Body of pancreas (tissue), 4 donors: ENCODE data around the gene MAML2. TPM values are rescaled to one million over a fixed set of nuclear protein-coding genes. Genes with fewer than 3 reads are reported as not detected.

Experiments used
- ATAC-seq: fragments of 150-250 bp; one replicate; pipeline ENCODE4 v1.9.1; 2016
- DNase-seq, 4 donors: peaks; one replicate each; pipeline ENCODE4 v3.0.0-alpha.2; 2019
- H3K27ac ChIP-seq, 4 donors: fragments of 200-600 bp; sonication (generic); 1 replicate in 3 of 4; 2 replicates in 1 of 4; pipeline versions ENCODE4 v1.5.1 to v1.6.1; 2016 to 2019; ENCODE audit warnings: mild to moderate bottlenecking in 1 of 4, mixed read lengths in 1 of 4, moderate library complexity in 1 of 4
- H3K27me3 ChIP-seq, 2 donors: fragments of 200-600 bp; sonication (generic); one replicate each; pipeline ENCODE4 v1.6.0; 2016; ENCODE audit warnings: mild to moderate bottlenecking in 1 of 2
- H3K36me3 ChIP-seq, 2 donors: fragments of 200-600 bp; sonication (generic); replicated peaks in 1 of 2; 2 replicates each; pipeline ENCODE4 v1.5.1; 2016; ENCODE audit warnings: low read depth in 2 of 2; ENCODE audit not compliant: insufficient read depth in 1 of 2
- H3K4me1 ChIP-seq: fragments of 200-600 bp; sonication (generic); one replicate; pipeline ENCODE4 v1.6.0; 2016
- H3K4me3 ChIP-seq, 2 donors: fragments of 200-600 bp; sonication (generic); 1 replicate in 1 of 2; 2 replicates in 1 of 2; pipeline ENCODE4 v1.5.1; 2016 to 2019
- H3K9me3 ChIP-seq, 3 donors: fragments of 200-600 bp; sonication (generic); 1 replicate in 2 of 3; 2 replicates in 1 of 3; pipeline ENCODE4 v1.5.1; 2016
- POLR2A ChIP-seq, 3 donors: fragments of 450-650 bp; IDR thresholded peaks; one replicate each; pipeline ENCODE4 v1.6.1; 2016; ENCODE audit warnings: antibody characterized with exemption in 3 of 3, mild to moderate bottlenecking in 2 of 3
- WGBS, 2 donors: methylation state at CpG; one replicate each; pipeline ENCODE4 v1.1.5; 2017; 5-methylcytosine and 5-hydroxymethylcytosine counted together
- intact Hi-C: fragments of 100-400 bp; cut with DNase I; formaldehyde crosslinking; loops from one replicate; pipeline ENCODE4 v1.15.1; 2023
- total RNA-seq, 2 donors: library from RNA; depleted of rRNA; stranded (reverse); fragments of >200 nt; gene quantifications; one replicate each; pipeline ENCODE4 v1.1.0, GENCODE V29; 2016
- TF ChIP-seq, protein P1 (sequence below), 7 experiments: fragments of 450-650 bp in 4 of 7; fragments of 200-600 bp in 3 of 7; sonication (generic) in 3 of 7; IDR thresholded peaks; one replicate each; pipeline ENCODE4 v1.5.1; 2016 to 2019; ENCODE audit warnings: antibody characterized with exemption in 7 of 7

MAML2 gene
- total RNA-seq, 2 donors from 2014 or later: 7.9 to 9.9 TPM

DNA sequence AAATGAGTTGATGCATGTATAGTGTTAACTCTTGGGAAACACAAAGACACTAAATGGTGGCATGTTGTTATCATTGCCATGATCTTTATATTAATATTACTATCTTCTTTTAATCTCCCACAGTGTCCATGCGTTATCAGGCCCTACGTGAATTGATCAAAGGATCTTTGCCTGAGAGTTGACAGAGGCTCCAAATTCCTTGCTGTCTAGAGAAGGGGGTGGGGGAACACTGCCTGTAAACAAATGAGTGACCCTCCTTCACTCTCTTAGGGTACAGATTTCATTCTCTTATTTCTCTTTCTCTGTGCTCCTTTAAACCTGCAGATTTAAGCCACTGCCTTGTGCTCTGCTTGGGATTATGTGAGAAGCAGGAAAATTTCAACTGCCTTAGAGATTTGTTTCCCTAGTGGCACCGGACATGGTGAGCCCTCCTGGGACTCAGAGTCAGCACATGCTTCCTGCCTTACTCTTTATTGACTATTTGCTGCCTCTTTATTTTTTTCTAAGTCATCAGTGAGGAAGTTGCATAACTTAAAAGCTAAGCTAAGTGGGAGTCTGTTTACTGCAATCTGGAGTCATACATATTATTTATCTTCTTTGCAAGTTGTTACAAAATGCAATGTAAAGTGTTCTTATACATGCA is 122.9 kb downstream of the MAML2 start:
- no peak for DNase-seq
- WGBS, 2 donors: 16 to 21% methylated on average over 3 of the region's 3 CpGs
- Histone ChIP-seq H3K36me3 (no peaks in the 10 kb centered on the region), H3K4me3 (no peak overlapping the region), H3K9me3 (no peaks in the 10 kb centered on the region), H3K27me3 (no peaks in the 10 kb centered on the region), H3K27ac (peak overlapping the region in 1 of 4 donors; percentile 8), H3K4me1 (peaks cover 18% of the 10 kb centered on the region)
- no peak for ATAC-seq
- intact Hi-C loops: no loop called here
- TF ChIP-seq POLR2A (IDR thresholded peaks at IDR 0.05): no peak
- TF ChIP-seq, protein P1, sequence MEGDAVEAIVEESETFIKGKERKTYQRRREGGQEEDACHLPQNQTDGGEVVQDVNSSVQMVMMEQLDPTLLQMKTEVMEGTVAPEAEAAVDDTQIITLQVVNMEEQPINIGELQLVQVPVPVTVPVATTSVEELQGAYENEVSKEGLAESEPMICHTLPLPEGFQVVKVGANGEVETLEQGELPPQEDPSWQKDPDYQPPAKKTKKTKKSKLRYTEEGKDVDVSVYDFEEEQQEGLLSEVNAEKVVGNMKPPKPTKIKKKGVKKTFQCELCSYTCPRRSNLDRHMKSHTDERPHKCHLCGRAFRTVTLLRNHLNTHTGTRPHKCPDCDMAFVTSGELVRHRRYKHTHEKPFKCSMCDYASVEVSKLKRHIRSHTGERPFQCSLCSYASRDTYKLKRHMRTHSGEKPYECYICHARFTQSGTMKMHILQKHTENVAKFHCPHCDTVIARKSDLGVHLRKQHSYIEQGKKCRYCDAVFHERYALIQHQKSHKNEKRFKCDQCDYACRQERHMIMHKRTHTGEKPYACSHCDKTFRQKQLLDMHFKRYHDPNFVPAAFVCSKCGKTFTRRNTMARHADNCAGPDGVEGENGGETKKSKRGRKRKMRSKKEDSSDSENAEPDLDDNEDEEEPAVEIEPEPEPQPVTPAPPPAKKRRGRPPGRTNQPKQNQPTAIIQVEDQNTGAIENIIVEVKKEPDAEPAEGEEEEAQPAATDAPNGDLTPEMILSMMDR (IDR thresholded peaks at IDR 0.05): no peak

DNA sequence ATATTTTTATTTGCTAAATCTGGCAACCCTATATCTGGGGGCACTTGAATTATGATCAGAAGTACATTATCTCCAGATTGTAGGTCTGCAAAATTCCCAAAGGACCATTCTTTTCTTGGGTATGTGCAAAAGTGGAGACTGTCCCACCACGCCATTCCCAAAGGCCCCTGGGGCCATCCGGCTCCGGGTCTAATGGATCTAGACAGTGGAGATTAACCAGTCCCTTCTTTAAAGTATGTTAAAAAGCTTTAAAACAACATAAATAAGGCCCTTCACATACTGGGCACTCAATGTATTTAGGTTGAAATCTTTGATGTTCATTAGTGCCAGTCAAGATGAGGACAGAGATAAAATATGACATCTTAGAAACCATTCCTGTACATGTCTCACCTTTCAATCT is 124.1 kb downstream of the MAML2 start:
- Histone ChIP-seq H3K27me3 (no peaks in the 10 kb centered on the region), H3K4me3 (no peak overlapping the region), H3K36me3 (no peaks in the 10 kb centered on the region), H3K4me1 (peaks cover 18% of the 10 kb centered on the region), H3K9me3 (no peaks in the 10 kb centered on the region), H3K27ac (no peak overlapping the region)
- intact Hi-C loops: no loop called here
- no peak for TF ChIP-seq POLR2A (IDR thresholded peaks at IDR 0.05)
- TF ChIP-seq, protein P1 (IDR thresholded peaks at IDR 0.05): no peak
- ATAC-seq (no peak), DNase-seq (no peak)
- WGBS, 2 donors: 64 to 91% methylated on average over 3 of the region's 3 CpGs

DNA sequence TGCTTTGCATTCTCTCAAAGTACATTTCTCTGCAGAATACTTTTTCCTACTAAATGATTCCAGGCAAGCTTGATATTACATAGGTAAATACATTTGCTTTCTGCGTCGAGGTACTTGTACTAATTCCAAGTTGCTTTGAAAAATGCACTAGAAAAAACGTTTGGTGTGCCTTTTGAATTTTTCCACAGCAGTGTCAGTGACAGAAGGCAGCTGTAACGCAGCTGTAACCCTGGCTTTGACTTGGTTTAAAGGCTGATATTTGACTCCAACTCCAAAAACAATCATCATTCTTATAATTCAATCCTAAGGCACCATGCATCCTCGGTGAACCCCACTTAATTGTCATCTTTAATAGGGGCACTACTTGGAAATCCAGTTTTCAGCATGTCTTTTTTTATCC is 125.0 kb downstream of the MAML2 start:
- Histone ChIP-seq H3K36me3 (no peaks in the 10 kb centered on the region), H3K9me3 (no peaks in the 10 kb centered on the region), H3K4me1 (peaks cover 18% of the 10 kb centered on the region), H3K27me3 (no peaks in the 10 kb centered on the region), H3K27ac (no peak overlapping the region), H3K4me3 (no peak overlapping the region)
- TF ChIP-seq, protein P1 (IDR thresholded peaks at IDR 0.05): no peak
- TF ChIP-seq POLR2A (IDR thresholded peaks at IDR 0.05): no peak
- no peak for DNase-seq
- no peak for ATAC-seq
- 43 to 47% methylated on average over 5 of the region's 5 CpGs for whole genome bisulfite sequencing, 2 donors
- intact Hi-C loops: no loop called here

DNA sequence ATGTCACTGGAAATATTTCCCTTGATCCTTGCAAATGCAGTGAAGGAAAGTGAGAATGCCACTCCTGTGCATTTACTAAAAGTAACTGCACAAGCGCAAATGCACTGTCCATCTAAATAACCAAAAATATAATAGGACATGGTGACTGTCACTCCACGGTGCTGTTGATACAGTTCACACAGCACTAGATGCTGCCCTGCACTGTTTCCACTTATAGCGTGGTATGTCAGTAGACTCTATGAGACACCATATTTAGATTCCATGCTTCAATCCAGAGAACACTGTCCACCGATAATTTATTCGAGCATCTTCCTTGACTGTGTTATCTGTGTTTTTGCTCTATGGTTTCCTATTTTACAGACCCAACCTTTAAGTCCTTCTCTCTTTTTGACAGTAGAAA is 125.8 kb downstream of the MAML2 start:
- DNase-seq (no peak), ATAC-seq (no peak)
- intact Hi-C loops: no loop called here
- 77 to 84% methylated on average over 5 of the region's 5 CpGs for WGBS, 2 donors
- Histone ChIP-seq H3K4me1 (peaks cover 18% of the 10 kb centered on the region), H3K36me3 (no peaks in the 10 kb centered on the region), H3K27me3 (no peaks in the 10 kb centered on the region), H3K4me3 (no peak overlapping the region), H3K9me3 (no peaks in the 10 kb centered on the region), H3K27ac (no peak overlapping the region)
- TF ChIP-seq POLR2A (IDR thresholded peaks at IDR 0.05): no peak
- TF ChIP-seq, protein P1 (IDR thresholded peaks at IDR 0.05): no peak

DNA sequence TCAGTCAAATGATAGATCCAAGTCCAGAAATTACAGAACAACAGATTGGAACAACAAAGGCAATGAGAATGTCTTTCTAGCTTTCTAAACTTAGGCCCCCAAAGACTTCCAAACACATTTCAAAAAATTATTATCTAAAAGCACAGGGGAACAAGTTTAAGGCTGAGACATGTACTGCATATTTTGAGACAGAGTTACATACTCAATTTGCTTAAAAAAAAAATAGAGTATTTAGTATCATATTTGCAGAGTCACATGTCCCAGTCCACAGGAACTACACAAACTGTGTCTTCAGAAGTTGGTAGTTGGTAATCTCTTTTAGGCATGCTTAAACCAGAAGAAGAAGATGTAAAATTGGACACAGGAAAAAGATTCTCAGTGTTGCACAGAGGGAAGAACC is 127.2 kb downstream of the MAML2 start:
- Histone ChIP-seq H3K27ac (peak overlapping the region in 3 of 4 donors; percentile 31 to 74 (median 64)), H3K9me3 (no peaks in the 10 kb centered on the region), H3K27me3 (no peaks in the 10 kb centered on the region), H3K36me3 (no peaks in the 10 kb centered on the region), H3K4me1 (peaks cover 12% of the 10 kb centered on the region), H3K4me3 (no peak overlapping the region)
- DNase-seq (no peak), ATAC-seq (no peak)
- intact Hi-C loops: no loop called here
- no peak for TF ChIP-seq POLR2A (IDR thresholded peaks at IDR 0.05)
- TF ChIP-seq, protein P1 (IDR thresholded peaks at IDR 0.05): no peak
